Ovary (tissue), 10 donors: ENCODE data around the gene RHNO1. TPM values are rescaled to one million over a fixed set of nuclear protein-coding genes. Genes with fewer than 3 reads are reported as not detected.

Experiments used
- DNase-seq, 5 donors: peaks; one replicate each; pipeline ENCODE4 v3.0.0-alpha.2; 2019 to 2020
- H3K27ac ChIP-seq, 2 donors: fragments of 200-600 bp; one replicate each; pipeline versions ENCODE4 v1.5.1 to v1.8.0; 2019 to 2022
- H3K27me3 ChIP-seq: fragments of 200-600 bp; one replicate; pipeline ENCODE4 v1.8.0; 2022
- H3K36me3 ChIP-seq: fragments of 200-600 bp; sonication (generic); one replicate; pipeline ENCODE4 v1.5.1; 2019
- H3K4me1 ChIP-seq: one replicate; pipeline ENCODE4 v1.8.1; 2013; ENCODE audit warnings: mild to moderate bottlenecking, moderate library complexity; ENCODE audit not compliant: insufficient read depth
- H3K4me3 ChIP-seq: fragments of 200-600 bp; sonication (generic); one replicate; pipeline ENCODE4 v1.5.1; 2017
- H3K9me3 ChIP-seq, 2 donors: fragments of 200-600 bp in 1 of 2; sonication (generic) in 1 of 2; one replicate each; pipeline versions ENCODE4 v1.5.1 to v1.8.1; 2013 to 2019; ENCODE audit warnings: mild to moderate bottlenecking in 1 of 2, moderate library complexity in 1 of 2
- EP300 ChIP-seq: sonication (generic); formaldehyde crosslinking; IDR thresholded peaks from one replicate; pipeline ENCODE4 v1.6.1; 2017; ENCODE audit warnings: antibody characterized with exemption
- POLR2A ChIP-seq: fragments of 450-650 bp; IDR thresholded peaks from one replicate; pipeline ENCODE4 v1.6.1; 2017; ENCODE audit warnings: antibody characterized with exemption, mild to moderate bottlenecking, moderate library complexity
- WGBS, 3 donors: extraction: QIAGEN DNeasy Blood & Tissue Kit in 1 of 3; methylation state at CpG; one replicate each; pipeline versions ENCODE4 v1.1.5 to v1.1.7; 2013 to 2017; 5-methylcytosine and 5-hydroxymethylcytosine counted together
- intact Hi-C, 4 donors: fragments of 100-400 bp; cut with DNase I; formaldehyde crosslinking; loops; one replicate each; pipeline versions ENCODE4 v1.11.0 to v1.15.1; 2022 to 2023
- long read RNA-seq, 3 donors: library from polyadenylated mRNA in 2 of 3; unstranded in 2 of 3; transcript quantifications; one replicate each; pipeline ENCODE4 v2.0.0 and lab custom pipeline, GENCODE V29; 2021 to 2026
- polyA plus RNA-seq, 2 donors: library from polyadenylated mRNA; stranded (reverse); fragments of 200-250 nt in 1 of 2; fragments of 350-450 nt in 1 of 2; fragmentation: Illumina TruSeq in 1 of 2; extraction: RNeasy Lipid Tissue Mini Kit (QIAGEN cat#74804) in 1 of 2; gene quantifications; one replicate each; pipeline ENCODE4 v1.2.3, GENCODE V29; 2013 to 2014
- total RNA-seq, 7 donors: library from RNA; depleted of rRNA in 2 of 7; stranded (reverse); fragments of >200 nt in 2 of 7; fragmentation: NEBNext Ultra II Directional in 3 of 7; extraction: Animal tissue kit (Norgen Biotek cat#: 25700) in 3 of 7; gene quantifications; one replicate each; pipeline versions ENCODE4 v1.1.0 to v1.2.4, GENCODE V29; 2016 to 2023
- TF ChIP-seq, protein P1 (sequence below), 3 donors: fragments of 450-650 bp in 2 of 3; fragments of 200-600 bp in 1 of 3; IDR thresholded peaks; one replicate each; pipeline versions ENCODE4 v1.5.1 to v1.8.0; 2016 to 2022; ENCODE audit warnings: antibody characterized with exemption in 3 of 3, mild to moderate bottlenecking in 1 of 3
- donor health status: DM: no; HTN: no; CAD: no; lungs with moderate emphysema.
- donor health status: DM: no; HTN: no; CAD: no.
- donor health status: Bipolar disorder and iron deficiency.
- donor health status: DM: yes; HTN: yes; CAD: no.
- donor health status: DM: no; HTN: no; CAD: no.
- donor health status: DM: yes; HTN: yes; CAD: no.

The RHNO1 gene, protein sequence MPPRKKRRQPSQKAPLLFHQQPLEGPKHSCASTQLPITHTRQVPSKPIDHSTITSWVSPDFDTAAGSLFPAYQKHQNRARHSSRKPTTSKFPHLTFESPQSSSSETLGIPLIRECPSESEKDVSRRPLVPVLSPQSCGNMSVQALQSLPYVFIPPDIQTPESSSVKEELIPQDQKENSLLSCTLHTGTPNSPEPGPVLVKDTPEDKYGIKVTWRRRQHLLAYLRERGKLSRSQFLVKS
- 10 to 100 TPM; 10.1 to 21.9 (median 18.7) TPM for total RNA-seq
- 10 to 100 TPM; 17.3 to 26.1 TPM for polyA plus RNA-seq
- long read RNA-seq, donor 1, transcript RHNO1-204 (3 exons, 1,870 nt), result major isoform, 108 of 137 reads
- long read RNA-seq, donor 1, transcript RHNO1-203 (2 exons, 1,605 nt), result minor isoform, 13 of 137 reads
- long read RNA-seq, donor 1, transcript RHNO1-202 (3 exons, 1,655 nt), result minor isoform, 5 of 137 reads
- long read RNA-seq, donor 1, partial matches to known transcripts, result 6 of 137 reads
- long read RNA-seq, donor 1, other reads (novel, unspliced or antisense), result 3 of 137 reads
- long read RNA-seq, donor 2, transcript RHNO1-210 (1 exons, 1,008 nt), result minor isoform, 10 of 25 reads
- long read RNA-seq, donor 2, transcript RHNO1-204 (3 exons, 1,870 nt), result major isoform, 15 of 25 reads
- long read RNA-seq, donor 2, partial matches to known transcripts, result 0 of 25 reads
- long read RNA-seq, donor 2, other reads (novel, unspliced or antisense), result 0 of 25 reads
- long read RNA-seq, donor 3, transcript RHNO1-204 (3 exons, 1,870 nt), result major isoform, 30 of 38 reads
- long read RNA-seq, donor 3, partial matches to known transcripts, result 1 of 38 reads
- long read RNA-seq, donor 3, other reads (novel, unspliced or antisense), result 0 of 38 reads

DNA sequence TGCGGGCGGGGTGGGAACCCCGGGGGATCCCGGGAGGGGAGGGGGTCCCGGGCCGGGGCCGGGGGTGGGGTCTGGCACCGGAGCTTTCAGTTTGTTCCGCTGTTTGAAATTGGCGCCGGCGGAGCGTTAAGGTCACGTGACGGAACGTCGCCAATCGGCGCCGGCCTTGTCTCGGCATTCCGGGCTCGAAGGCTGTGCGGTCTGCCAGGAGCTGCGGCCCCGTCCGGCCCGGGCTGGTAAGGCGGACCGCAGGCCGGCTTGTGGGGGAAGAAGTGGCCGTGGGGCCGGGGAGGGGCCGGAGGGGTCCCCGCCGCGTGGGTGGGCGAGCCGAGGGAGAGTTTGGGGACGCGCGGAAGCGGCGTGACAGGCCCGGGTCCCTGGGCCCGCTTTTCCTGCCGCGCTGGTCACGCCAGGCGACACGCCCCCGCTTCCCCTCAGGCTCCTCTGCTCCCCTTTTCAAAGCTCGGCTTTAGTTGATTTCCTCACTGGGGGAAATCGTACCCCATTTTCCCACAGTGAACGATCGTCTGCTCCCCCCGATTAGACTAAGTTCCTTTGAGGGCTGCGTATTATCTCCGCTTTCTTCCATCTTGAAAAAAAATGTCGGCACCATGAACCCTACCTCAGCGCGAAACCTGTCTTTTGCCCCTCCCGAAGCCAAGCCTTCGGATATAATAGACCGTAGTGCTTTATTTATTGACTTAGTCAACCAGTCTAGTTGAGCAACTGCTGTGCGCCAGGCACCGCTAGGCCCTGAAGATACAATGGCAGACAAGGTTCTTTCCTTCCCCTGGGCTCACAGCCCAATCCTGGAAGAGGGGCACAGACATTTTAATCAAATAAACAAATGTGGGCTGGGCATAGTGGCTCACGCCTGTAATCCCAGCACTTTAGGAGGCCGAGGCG lies at the start of gene RHNO1, which contains the start of gene FOXM1:
RHNO1 (plus strand) TSS at position 177 of the 906 bp plus-strand sequence. CDS start 8,144 bp downstream, outside the sequence.
FOXM1 (minus strand) TSS at position 128 of the 906 bp plus-strand sequence. CDS start 2,696 bp downstream, outside the sequence.
- TF ChIP-seq EP300 (no peak), POLR2A (peak; percentile 52)
- TF ChIP-seq, protein P1, sequence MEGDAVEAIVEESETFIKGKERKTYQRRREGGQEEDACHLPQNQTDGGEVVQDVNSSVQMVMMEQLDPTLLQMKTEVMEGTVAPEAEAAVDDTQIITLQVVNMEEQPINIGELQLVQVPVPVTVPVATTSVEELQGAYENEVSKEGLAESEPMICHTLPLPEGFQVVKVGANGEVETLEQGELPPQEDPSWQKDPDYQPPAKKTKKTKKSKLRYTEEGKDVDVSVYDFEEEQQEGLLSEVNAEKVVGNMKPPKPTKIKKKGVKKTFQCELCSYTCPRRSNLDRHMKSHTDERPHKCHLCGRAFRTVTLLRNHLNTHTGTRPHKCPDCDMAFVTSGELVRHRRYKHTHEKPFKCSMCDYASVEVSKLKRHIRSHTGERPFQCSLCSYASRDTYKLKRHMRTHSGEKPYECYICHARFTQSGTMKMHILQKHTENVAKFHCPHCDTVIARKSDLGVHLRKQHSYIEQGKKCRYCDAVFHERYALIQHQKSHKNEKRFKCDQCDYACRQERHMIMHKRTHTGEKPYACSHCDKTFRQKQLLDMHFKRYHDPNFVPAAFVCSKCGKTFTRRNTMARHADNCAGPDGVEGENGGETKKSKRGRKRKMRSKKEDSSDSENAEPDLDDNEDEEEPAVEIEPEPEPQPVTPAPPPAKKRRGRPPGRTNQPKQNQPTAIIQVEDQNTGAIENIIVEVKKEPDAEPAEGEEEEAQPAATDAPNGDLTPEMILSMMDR (IDR thresholded peaks at IDR 0.05), result peak in 1 of 3 donors; percentile 14
- intact Hi-C loops, result loop anchor here in 1 of 4 donors (10.0 kb wide), 1 partner anchor 158 kb away; no protein-coding TSS in a partner anchor
- H3K27me3 ChIP-seq, result no peaks in the 10 kb centered on the region
- no peaks in the 10 kb centered on the region for H3K36me3 ChIP-seq
- peak within 1 kb of the TSS; percentile 71 to 78 for H3K27ac ChIP-seq
- H3K9me3 ChIP-seq, result no peaks in the 10 kb centered on the region
- 0 to 2% (median 0%) methylated on average over 48 to 70 of the region's 70 CpGs for WGBS, 3 donors
- peaks cover 5% of the 10 kb centered on the region for H3K4me1 ChIP-seq
- peak within 1 kb of the TSS; percentile 94 for H3K4me3 ChIP-seq
- DNase-seq, result peak; percentile 90 to 95 (median 93)

DNA sequence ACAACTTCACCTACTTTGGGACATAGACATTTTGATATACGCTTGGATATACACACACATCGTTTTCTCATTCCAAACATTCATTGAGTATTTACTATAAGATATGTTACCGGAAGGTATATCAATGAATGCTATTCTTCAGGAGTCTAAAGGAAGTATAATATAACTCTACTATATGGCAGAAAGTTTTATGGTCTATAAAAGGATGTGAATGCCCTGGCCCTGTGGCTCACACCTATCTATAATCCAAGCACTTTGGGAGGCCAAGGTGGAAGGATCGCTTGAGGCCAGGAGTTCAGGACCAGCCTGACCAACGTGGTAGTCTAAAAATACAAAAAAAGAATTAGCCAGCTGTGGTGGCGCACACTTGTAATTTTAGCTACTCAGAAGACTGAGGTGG lies 47.7 kb upstream of the RHNO1 start:
- H3K27me3 ChIP-seq, result no peaks in the 10 kb centered on the region
- peaks cover 2% of the 10 kb centered on the region for H3K4me1 ChIP-seq
- 84 to 90% (median 85%) methylated on average over 6 of the region's 6 CpGs for WGBS, 3 donors
- no peaks in the 10 kb centered on the region for H3K9me3 ChIP-seq
- DNase-seq, result no peak
- TF ChIP-seq EP300 (no peak), POLR2A (no peak)
- TF ChIP-seq, protein P1 (IDR thresholded peaks at IDR 0.05), result no peak
- H3K36me3 ChIP-seq, result no peaks in the 10 kb centered on the region
- no peak overlapping the region for H3K27ac ChIP-seq
- intact Hi-C loops, result no loop called here
- H3K4me3 ChIP-seq, result no peak overlapping the region

DNA sequence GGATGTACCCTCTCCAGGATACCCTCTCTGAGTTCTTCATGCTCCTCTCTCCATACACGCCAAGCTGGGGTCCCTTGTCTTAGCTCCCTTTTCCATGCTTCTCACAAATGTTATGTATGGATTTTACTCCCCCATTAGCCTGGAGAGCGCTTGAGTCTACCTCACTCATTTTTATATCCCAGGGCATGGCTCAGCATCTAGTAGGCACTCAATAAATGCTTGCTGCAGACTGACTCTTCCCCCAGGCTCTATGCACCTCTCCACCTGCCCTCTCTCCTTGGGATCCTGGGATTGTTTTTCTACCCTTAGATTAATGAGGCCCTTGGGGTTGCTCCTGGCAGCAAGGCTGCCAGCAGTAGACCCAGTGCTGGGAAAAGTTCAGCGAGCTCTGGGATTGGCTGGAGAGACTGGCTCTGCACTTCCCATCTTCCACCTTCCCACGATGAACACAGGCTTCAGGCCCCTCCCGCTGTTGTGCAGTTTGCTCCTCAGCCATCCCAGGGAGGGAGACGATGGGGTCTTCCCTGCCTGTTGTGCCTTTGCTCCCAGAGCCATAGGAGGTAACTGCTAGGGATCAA lies 44.4 kb upstream of the RHNO1 start:
- H3K36me3 ChIP-seq, result no peaks in the 10 kb centered on the region
- H3K27ac ChIP-seq, result no peak overlapping the region
- intact Hi-C loops, result loop anchor here in 1 of 4 donors (10.0 kb wide), 1 partner anchor 52 kb away; no protein-coding TSS in a partner anchor
- H3K27me3 ChIP-seq, result no peaks in the 10 kb centered on the region
- peaks cover 10% of the 10 kb centered on the region for H3K4me1 ChIP-seq
- H3K9me3 ChIP-seq, result no peaks in the 10 kb centered on the region
- WGBS, 3 donors, result 55 to 65% (median 58%) methylated on average over 6 of the region's 6 CpGs
- TF ChIP-seq POLR2A (no peak), EP300 (no peak)
- TF ChIP-seq, protein P1 (IDR thresholded peaks at IDR 0.05), result no peak
- DNase-seq, result no peak
- no peak overlapping the region for H3K4me3 ChIP-seq
